Endothelial cell of umbilical vein (primary cell): Measurements from ENCODE around the gene TMEM132A. TPM values are rescaled to one million over a fixed set of nuclear protein-coding genes. Genes with fewer than 3 reads are reported as not detected.

Experiments
- BruUV-seq: library from RNA; stranded (reverse); fragments of 400-500 nt; replicated peaks from 2 replicates; lab custom pipeline; 2021; lab: Mats Ljungman, UMichigan
- CTCF ChIA-PET: fragments of 300-600, 350-600 bp; sonication (Branson Sonifier 250); formaldehyde crosslinking; loops from one replicate; lab custom pipeline; 2021; ENCODE audit warnings: antibody characterized with exemption, inconsistent platforms; lab: Charles Lee
- POLR2A ChIA-PET: fragments of 300-600, 350-600 bp; sonication (Branson Sonifier 250); formaldehyde crosslinking; loops from one replicate; lab custom pipeline; 2021; ENCODE audit warnings: antibody characterized with exemption, inconsistent platforms; lab: Charles Lee
- DNase-seq: peaks from one replicate; pipeline ENCODE4 v3.0.0-alpha.2; 2011; ENCODE audit warnings: low read depth, low spot score
- FAIRE-seq: peaks from 2 replicates; lab custom pipeline; 2011; peaks lifted over from hg19 to GRCh38; lab: Jason Lieb, UNC
- H2AFZ ChIP-seq: 2 replicates; pipeline ENCODE4 v1.6.0; 2012; ENCODE audit warnings: low read depth, low read length, control low read depth, inconsistent platforms
- H3K27ac ChIP-seq: 2 replicates; pipeline ENCODE4 v1.5.1; 2011; ENCODE audit warnings: low read depth, mild to moderate bottlenecking, control low read depth, low read length, moderate library complexity; ENCODE audit not compliant: insufficient read depth
- H3K27me3 ChIP-seq, 2 experiments: 2 replicates each; pipeline versions ENCODE4 v1.6.0 to v1.6.1; 2011; ENCODE audit warnings: low read length in 2 of 2, mixed read lengths in 1 of 2; ENCODE audit not compliant: control insufficient read depth in 2 of 2, insufficient read depth in 2 of 2
- H3K36me3 ChIP-seq, 2 experiments: 2 replicates in 1 of 2; 3 replicates in 1 of 2; pipeline ENCODE4 v1.5.1; 2011; ENCODE audit warnings: low read length in 2 of 2, mild to moderate bottlenecking in 1 of 2, moderate library complexity in 1 of 2; ENCODE audit not compliant: control insufficient read depth in 2 of 2, insufficient read depth in 2 of 2; ENCODE audit errors: extremely low read depth in 1 of 2
- H3K4me1 ChIP-seq: 3 replicates; pipeline ENCODE4 v1.5.1; 2011; ENCODE audit warnings: mild to moderate bottlenecking, low read length; ENCODE audit not compliant: control insufficient read depth, insufficient read depth; ENCODE audit errors: extremely low read depth
- H3K4me2 ChIP-seq: 2 replicates; pipeline ENCODE4 v1.6.1; 2011; ENCODE audit warnings: low read length, control low read depth, mixed read lengths; ENCODE audit not compliant: insufficient read depth
- H3K4me3 ChIP-seq, 3 experiments: fragments of 200-600 bp in 1 of 3; sonication (generic), shearing (Covaris generic) in 1 of 3; replicated peaks in 1 of 3; 2 replicates each; pipeline ENCODE4 v1.5.1; 2011 to 2016; ENCODE audit warnings: control low read depth in 3 of 3, low read length in 3 of 3, mild to moderate bottlenecking in 2 of 3, inconsistent platforms in 1 of 3, low read depth in 1 of 3, moderate library complexity in 1 of 3; ENCODE audit not compliant: insufficient read depth in 1 of 3
- H3K79me2 ChIP-seq: 2 replicates; pipeline ENCODE4 v1.6.0; 2012; ENCODE audit warnings: low read length, inconsistent platforms; ENCODE audit not compliant: control insufficient read depth, insufficient read depth
- H3K9ac ChIP-seq: replicated peaks from 2 replicates; pipeline ENCODE3; 2011; ENCODE audit warnings: low read length, control low read depth; ENCODE audit not compliant: insufficient read depth; ENCODE audit errors: extremely low read depth
- H3K9me1 ChIP-seq: replicated peaks from 3 replicates; pipeline ENCODE4 v1.6.0; 2011; ENCODE audit warnings: mild to moderate bottlenecking, low read length; ENCODE audit not compliant: control insufficient read depth, insufficient read depth; ENCODE audit errors: extremely low read depth
- H3K9me3 ChIP-seq: replicated peaks from 2 replicates; pipeline ENCODE4 v1.5.1; 2012; ENCODE audit warnings: low read length, inconsistent platforms; ENCODE audit not compliant: control insufficient read depth, insufficient read depth
- H4K20me1 ChIP-seq: replicated peaks from 2 replicates; pipeline ENCODE3; 2011; ENCODE audit warnings: mild to moderate bottlenecking, low read length; ENCODE audit not compliant: control insufficient read depth, insufficient read depth; ENCODE audit errors: extremely low read depth
- EZH2 ChIP-seq: IDR thresholded peaks from 2 replicates; pipeline ENCODE4 v1.6.1; 2012; ENCODE audit warnings: borderline replicate concordance, low read depth, mild to moderate bottlenecking, moderate library complexity, low read length, inconsistent platforms; ENCODE audit not compliant: severe bottlenecking
- GATA2 ChIP-seq: IDR thresholded peaks from 2 replicates; pipeline ENCODE4 v1.7.0; 2011; ENCODE audit warnings: low read depth, mild to moderate bottlenecking, moderate library complexity, mixed read lengths, low read length; ENCODE audit not compliant: insufficient read length, insufficient read depth
- JUN ChIP-seq: IDR thresholded peaks from 2 replicates; pipeline ENCODE4 v1.6.1; 2011; ENCODE audit warnings: borderline replicate concordance, low read depth; ENCODE audit not compliant: insufficient read length, insufficient read depth
- MYC ChIP-seq: IDR thresholded peaks from one replicate; pipeline ENCODE4 v1.6.1; 2011; ENCODE audit warnings: mild to moderate bottlenecking, low read depth, low read length
- POLR2A ChIP-seq: IDR thresholded peaks from 2 replicates; pipeline ENCODE4 v1.6.1; 2012; ENCODE audit warnings: low read depth, mild to moderate bottlenecking, control low read depth, low read length
- POLR2AphosphoS5 ChIP-seq: IDR thresholded peaks from 2 replicates; pipeline ENCODE4 v1.6.1; 2012; ENCODE audit warnings: low read depth, mild to moderate bottlenecking, control low read depth, low read length, moderate library complexity; ENCODE audit not compliant: insufficient read depth
- dilution Hi-C: fragments of 300-500 bp; cut with MboI; formaldehyde crosslinking; loops from one replicate; pipeline ENCODE4 v1.15.0; 2019; ENCODE audit warnings: low sequenced_read_pairs; ENCODE audit not compliant: extremely low pct_ligation_motif_present
- intact Hi-C: fragments of 100-400 bp; cut with micrococcal nuclease; formaldehyde crosslinking; loops from one replicate; pipeline ENCODE4 v1.10.0; 2022
- polyA plus RNA-seq, 4 experiments: library from polyadenylated mRNA; depleted of rRNA in 3 of 4; stranded (reverse) in 3 of 4; unstranded in 1 of 4; fragments of >200 nt; gene quantifications; 2 replicates each; pipeline versions ENCODE4 v1.2.1 to v1.2.3, GENCODE V29; 2011 to 2012; ENCODE audit warnings: missing spikeins in 1 of 4
- total RNA-seq: library from RNA; stranded (reverse); gene quantifications from 2 replicates; pipeline ENCODE4 v1.2.3, GENCODE V29; 2021
- TF ChIP-seq, protein P1 (sequence below), 2 donors: IDR thresholded peaks; 1 replicate in 1 of 2; 2 replicates in 1 of 2; pipeline ENCODE4 v1.5.1; 2011; ENCODE audit warnings: low read length in 2 of 2, mild to moderate bottlenecking in 2 of 2, moderate library complexity in 2 of 2, control low read depth in 1 of 2, inconsistent platforms in 1 of 2, low read depth in 1 of 2; ENCODE audit not compliant: insufficient read depth in 1 of 2; ENCODE audit errors: extremely low read depth in 1 of 2
- TF ChIP-seq, protein P2 (sequence below): IDR thresholded peaks from 2 replicates; pipeline ENCODE4 v1.6.1; 2011; ENCODE audit not compliant: insufficient read depth, insufficient read length

The TMEM132A gene
- total and polyA plus RNA-seq, 2 donors (not counting 3 experiments of a cell fraction or from before 2014, with no cell fraction given): 74.3 to 106 TPM

DNA sequence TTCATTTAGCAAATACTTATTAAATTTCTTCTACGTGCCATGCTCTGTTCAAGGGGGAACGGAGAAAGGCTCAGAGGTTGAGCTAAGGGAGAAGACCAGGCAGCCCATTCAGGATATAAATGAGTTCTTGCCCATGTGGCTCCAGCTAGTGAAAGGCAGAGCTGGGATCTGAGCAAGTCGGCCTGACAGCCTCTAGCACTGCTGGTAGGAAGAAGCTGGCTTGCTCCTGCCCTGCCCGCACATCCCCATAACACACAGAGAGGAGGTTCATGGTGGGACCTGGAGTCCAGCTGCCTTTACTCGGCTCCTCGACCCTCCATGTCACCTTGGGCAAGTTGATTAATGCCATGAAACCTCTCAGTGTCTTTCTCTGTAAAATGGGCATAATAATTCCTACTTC lies 25.8 kb downstream of the TMEM132A start:
- no peak overlapping the region for H3K4me3 ChIP-seq
- no peaks in the 10 kb centered on the region for H3K9me3 ChIP-seq
- DNase-seq (no peak), FAIRE-seq (no peak)
- H3K9me1 ChIP-seq: no peaks in the 10 kb centered on the region
- intact Hi-C loops (no loop called here), dilution Hi-C loops (no loop called here)
- H3K79me2 ChIP-seq: no peaks in the 10 kb centered on the region
- no peak overlapping the region for H3K27ac ChIP-seq
- ChIA-PET CTCF (interaction anchor here (0.7 kb wide), 1 partner anchor 8 kb away, joined by 3 read pairs; no protein-coding TSS in a partner anchor), POLR2A (no interaction called here)
- H3K4me2 ChIP-seq: no peak overlapping the region
- TF ChIP-seq, protein P1, sequence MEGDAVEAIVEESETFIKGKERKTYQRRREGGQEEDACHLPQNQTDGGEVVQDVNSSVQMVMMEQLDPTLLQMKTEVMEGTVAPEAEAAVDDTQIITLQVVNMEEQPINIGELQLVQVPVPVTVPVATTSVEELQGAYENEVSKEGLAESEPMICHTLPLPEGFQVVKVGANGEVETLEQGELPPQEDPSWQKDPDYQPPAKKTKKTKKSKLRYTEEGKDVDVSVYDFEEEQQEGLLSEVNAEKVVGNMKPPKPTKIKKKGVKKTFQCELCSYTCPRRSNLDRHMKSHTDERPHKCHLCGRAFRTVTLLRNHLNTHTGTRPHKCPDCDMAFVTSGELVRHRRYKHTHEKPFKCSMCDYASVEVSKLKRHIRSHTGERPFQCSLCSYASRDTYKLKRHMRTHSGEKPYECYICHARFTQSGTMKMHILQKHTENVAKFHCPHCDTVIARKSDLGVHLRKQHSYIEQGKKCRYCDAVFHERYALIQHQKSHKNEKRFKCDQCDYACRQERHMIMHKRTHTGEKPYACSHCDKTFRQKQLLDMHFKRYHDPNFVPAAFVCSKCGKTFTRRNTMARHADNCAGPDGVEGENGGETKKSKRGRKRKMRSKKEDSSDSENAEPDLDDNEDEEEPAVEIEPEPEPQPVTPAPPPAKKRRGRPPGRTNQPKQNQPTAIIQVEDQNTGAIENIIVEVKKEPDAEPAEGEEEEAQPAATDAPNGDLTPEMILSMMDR (IDR thresholded peaks at IDR 0.05; ENCODE audit: extremely low read depth in 1 of 2, insufficient read depth in 1 of 2, low read depth in 1 of 2, low read length in 2 of 2): no peak
- TF ChIP-seq, protein P2, sequence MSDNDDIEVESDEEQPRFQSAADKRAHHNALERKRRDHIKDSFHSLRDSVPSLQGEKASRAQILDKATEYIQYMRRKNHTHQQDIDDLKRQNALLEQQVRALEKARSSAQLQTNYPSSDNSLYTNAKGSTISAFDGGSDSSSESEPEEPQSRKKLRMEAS: no peak
- TF ChIP-seq GATA2 (no peak), EZH2 (no peak), MYC (no peak), JUN (no peak), POLR2A (no peak), POLR2AphosphoS5 (no peak)
- no peak overlapping the region for H3K9ac ChIP-seq
- no peaks in the 10 kb centered on the region for H4K20me1 ChIP-seq
- H3K36me3 ChIP-seq: no peaks in the 10 kb centered on the region
- H2AFZ ChIP-seq: no peak overlapping the region
- H3K4me1 ChIP-seq: peaks cover 10% of the 10 kb centered on the region
- H3K27me3 ChIP-seq: peaks cover 2 to 10% of the 10 kb centered on the region in 2 experiments
- no TSS peak for BruUV-seq
